Neural cell (in vitro differentiated cells): Measurements from ENCODE around the gene ISY1.

Experiments used
- EP300 ChIP-seq: fragments of 450-650 bp; conservative IDR thresholded peaks from 2 replicates; pipeline ENCODE4 v1.6.1; 2014; ENCODE audit warnings: antibody characterized with exemption, mild to moderate bottlenecking, moderate library complexity; ENCODE audit not compliant: poor library complexity, severe bottlenecking
- EZH2 ChIP-seq: fragments of 200-600, 300-800 bp; shearing (Covaris generic), sonication (generic); IDR thresholded peaks from 2 replicates; pipeline ENCODE4 v1.6.1; 2014; ENCODE audit warnings: antibody characterized with exemption, low read length, borderline replicate concordance, mild to moderate bottlenecking; ENCODE audit not compliant: insufficient read depth, poor library complexity, severe bottlenecking
- POLR2AphosphoS5 ChIP-seq: IDR thresholded peaks from 2 replicates; pipeline ENCODE4 v1.6.1; 2012
- RAD21 ChIP-seq: fragments of 450-650 bp; conservative IDR thresholded peaks from 2 replicates; pipeline ENCODE4 v1.6.1; 2014; ENCODE audit warnings: antibody characterized with exemption, mild to moderate bottlenecking, moderate library complexity
- SMC3 ChIP-seq: fragments of 450-650 bp; conservative IDR thresholded peaks from 2 replicates; pipeline ENCODE4 v1.6.1; 2014; ENCODE audit warnings: antibody characterized with exemption, mild to moderate bottlenecking, moderate library complexity; ENCODE audit not compliant: poor library complexity
- TAF1 ChIP-seq: IDR thresholded peaks from 2 replicates; pipeline ENCODE4 v1.6.1; 2012; ENCODE audit warnings: low read depth
- TF ChIP-seq, protein P1 (sequence below): fragments of 450-650 bp; IDR thresholded peaks from 2 replicates; pipeline ENCODE4 v1.5.1; 2014; ENCODE audit warnings: antibody characterized with exemption, mild to moderate bottlenecking, moderate library complexity; ENCODE audit not compliant: poor library complexity, severe bottlenecking
- TF ChIP-seq, protein P2 (sequence below): IDR thresholded peaks from 2 replicates; pipeline ENCODE4 v1.6.1; 2012; ENCODE audit warnings: borderline replicate concordance

DNA sequence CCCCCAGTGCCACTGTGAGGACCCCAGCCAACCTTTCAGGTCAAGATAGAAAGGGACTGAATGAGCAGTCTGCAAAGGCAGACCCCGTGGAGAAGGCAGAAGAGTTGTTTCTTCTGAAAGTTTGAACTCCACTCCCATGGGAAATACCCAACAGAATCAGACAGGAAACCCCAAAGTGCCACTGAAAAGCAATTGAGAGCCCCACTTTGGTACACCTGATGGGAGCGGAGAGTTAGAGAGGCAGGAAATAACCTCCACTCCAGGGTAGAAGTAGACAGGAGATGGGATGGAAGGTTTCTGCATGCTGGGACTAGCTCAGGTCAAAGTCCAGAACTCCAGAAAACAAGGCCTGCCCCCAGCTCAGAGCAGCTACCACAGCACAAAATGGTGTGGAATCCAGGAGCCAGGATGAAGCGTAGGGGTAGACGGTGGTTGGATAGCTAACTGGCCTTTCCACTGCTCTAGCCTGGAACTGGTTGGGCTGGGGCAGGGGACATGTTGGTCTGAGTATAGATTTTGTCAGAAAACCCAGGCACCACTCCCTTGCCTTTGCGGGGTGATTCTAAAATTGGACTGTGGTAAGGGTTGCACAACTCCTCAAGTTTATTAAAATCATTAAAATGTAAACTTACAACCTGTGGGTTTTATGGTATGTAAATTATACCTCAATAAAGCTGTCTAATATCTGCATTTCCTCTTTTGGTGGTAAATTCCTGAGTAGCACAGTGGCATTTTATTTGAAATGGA, 37.4 kb downstream of the ISY1 start:
- TF ChIP-seq, protein P1, sequence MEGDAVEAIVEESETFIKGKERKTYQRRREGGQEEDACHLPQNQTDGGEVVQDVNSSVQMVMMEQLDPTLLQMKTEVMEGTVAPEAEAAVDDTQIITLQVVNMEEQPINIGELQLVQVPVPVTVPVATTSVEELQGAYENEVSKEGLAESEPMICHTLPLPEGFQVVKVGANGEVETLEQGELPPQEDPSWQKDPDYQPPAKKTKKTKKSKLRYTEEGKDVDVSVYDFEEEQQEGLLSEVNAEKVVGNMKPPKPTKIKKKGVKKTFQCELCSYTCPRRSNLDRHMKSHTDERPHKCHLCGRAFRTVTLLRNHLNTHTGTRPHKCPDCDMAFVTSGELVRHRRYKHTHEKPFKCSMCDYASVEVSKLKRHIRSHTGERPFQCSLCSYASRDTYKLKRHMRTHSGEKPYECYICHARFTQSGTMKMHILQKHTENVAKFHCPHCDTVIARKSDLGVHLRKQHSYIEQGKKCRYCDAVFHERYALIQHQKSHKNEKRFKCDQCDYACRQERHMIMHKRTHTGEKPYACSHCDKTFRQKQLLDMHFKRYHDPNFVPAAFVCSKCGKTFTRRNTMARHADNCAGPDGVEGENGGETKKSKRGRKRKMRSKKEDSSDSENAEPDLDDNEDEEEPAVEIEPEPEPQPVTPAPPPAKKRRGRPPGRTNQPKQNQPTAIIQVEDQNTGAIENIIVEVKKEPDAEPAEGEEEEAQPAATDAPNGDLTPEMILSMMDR = no peak
- TF ChIP-seq SMC3 = no peak
- no peak for TF ChIP-seq EZH2
- no peak for TF ChIP-seq RAD21
- TF ChIP-seq EP300 = no peak
- TF ChIP-seq, protein P2, sequence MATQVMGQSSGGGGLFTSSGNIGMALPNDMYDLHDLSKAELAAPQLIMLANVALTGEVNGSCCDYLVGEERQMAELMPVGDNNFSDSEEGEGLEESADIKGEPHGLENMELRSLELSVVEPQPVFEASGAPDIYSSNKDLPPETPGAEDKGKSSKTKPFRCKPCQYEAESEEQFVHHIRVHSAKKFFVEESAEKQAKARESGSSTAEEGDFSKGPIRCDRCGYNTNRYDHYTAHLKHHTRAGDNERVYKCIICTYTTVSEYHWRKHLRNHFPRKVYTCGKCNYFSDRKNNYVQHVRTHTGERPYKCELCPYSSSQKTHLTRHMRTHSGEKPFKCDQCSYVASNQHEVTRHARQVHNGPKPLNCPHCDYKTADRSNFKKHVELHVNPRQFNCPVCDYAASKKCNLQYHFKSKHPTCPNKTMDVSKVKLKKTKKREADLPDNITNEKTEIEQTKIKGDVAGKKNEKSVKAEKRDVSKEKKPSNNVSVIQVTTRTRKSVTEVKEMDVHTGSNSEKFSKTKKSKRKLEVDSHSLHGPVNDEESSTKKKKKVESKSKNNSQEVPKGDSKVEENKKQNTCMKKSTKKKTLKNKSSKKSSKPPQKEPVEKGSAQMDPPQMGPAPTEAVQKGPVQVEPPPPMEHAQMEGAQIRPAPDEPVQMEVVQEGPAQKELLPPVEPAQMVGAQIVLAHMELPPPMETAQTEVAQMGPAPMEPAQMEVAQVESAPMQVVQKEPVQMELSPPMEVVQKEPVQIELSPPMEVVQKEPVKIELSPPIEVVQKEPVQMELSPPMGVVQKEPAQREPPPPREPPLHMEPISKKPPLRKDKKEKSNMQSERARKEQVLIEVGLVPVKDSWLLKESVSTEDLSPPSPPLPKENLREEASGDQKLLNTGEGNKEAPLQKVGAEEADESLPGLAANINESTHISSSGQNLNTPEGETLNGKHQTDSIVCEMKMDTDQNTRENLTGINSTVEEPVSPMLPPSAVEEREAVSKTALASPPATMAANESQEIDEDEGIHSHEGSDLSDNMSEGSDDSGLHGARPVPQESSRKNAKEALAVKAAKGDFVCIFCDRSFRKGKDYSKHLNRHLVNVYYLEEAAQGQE = no peak
- no peak for TF ChIP-seq POLR2AphosphoS5
- no peak for TF ChIP-seq TAF1
